HEK293T (cell line): ENCODE results near the gene SEZ6.

Experiments
- CTCF ChIA-PET: fragments of 350-600 bp; formaldehyde crosslinking; extraction: SDS; loops from one replicate; lab custom pipeline; 2021; ENCODE audit warnings: antibody characterized with exemption, inconsistent platforms; lab: Yijun Ruan, JAX
- POLR2A ChIA-PET: fragments of 350-600 bp; formaldehyde crosslinking; extraction: SDS; loops from one replicate; lab custom pipeline; 2020; ENCODE audit warnings: antibody characterized with exemption, inconsistent platforms; lab: Yijun Ruan, JAX
- DNase-seq: peaks from one replicate; pipeline ENCODE4 v3.0.0; 2012; ENCODE audit warnings: mixed read lengths; ENCODE audit errors: extremely low spot score
- ARNT ChIP-seq: fragments of 450-650 bp; IDR thresholded peaks from 2 replicates; pipeline ENCODE4 v1.6.1; 2017; ENCODE audit warnings: mild to moderate bottlenecking
- BHLHE40 ChIP-seq: fragments of 450-650 bp; IDR thresholded peaks from 2 replicates; pipeline ENCODE4 v1.6.1; 2016; ENCODE audit warnings: mild to moderate bottlenecking, moderate library complexity, borderline replicate concordance
- CTBP1 ChIP-seq: fragments of 450-650 bp; IDR thresholded peaks from 2 replicates; pipeline ENCODE4 v1.6.1; 2016; ENCODE audit warnings: borderline replicate concordance
- ELF4 ChIP-seq: fragments of 450-650 bp; IDR thresholded peaks from 2 replicates; pipeline ENCODE4 v1.6.1; 2017; ENCODE audit warnings: antibody characterized with exemption
- FOXA1 ChIP-seq: fragments of 450-650 bp; IDR thresholded peaks from 2 replicates; pipeline ENCODE4 v1.6.1; 2016; ENCODE audit warnings: mild to moderate bottlenecking
- FOXK2 ChIP-seq: fragments of 450-650 bp; IDR thresholded peaks from 2 replicates; pipeline ENCODE4 v1.6.1; 2016; ENCODE audit warnings: mild to moderate bottlenecking
- FOXM1 ChIP-seq: fragments of 450-650 bp; IDR thresholded peaks from 2 replicates; pipeline ENCODE4 v1.6.1; 2017; ENCODE audit warnings: mild to moderate bottlenecking, borderline replicate concordance
- HDGF ChIP-seq: fragments of 450-650 bp; IDR thresholded peaks from 2 replicates; pipeline ENCODE4 v1.6.1; 2017; ENCODE audit warnings: antibody characterized with exemption, borderline replicate concordance
- L3MBTL2 ChIP-seq: fragments of 450-650 bp; conservative IDR thresholded peaks from 2 replicates; pipeline ENCODE4 v1.6.1; 2016; ENCODE audit warnings: mild to moderate bottlenecking
- LEF1 ChIP-seq: fragments of 450-650 bp; IDR thresholded peaks from 2 replicates; pipeline ENCODE4 v1.6.1; 2017; ENCODE audit warnings: mild to moderate bottlenecking, borderline replicate concordance
- NFRKB ChIP-seq: fragments of 450-650 bp; IDR thresholded peaks from 2 replicates; pipeline ENCODE4 v1.6.1; 2016; ENCODE audit warnings: mild to moderate bottlenecking, moderate library complexity
- PKNOX1 ChIP-seq: fragments of 450-650 bp; IDR thresholded peaks from 2 replicates; pipeline ENCODE4 v1.6.1; 2016
- SP1 ChIP-seq: fragments of 450-650 bp; IDR thresholded peaks from 2 replicates; pipeline ENCODE4 v1.6.1; 2017
- SUZ12 ChIP-seq: fragments of 450-650 bp; IDR thresholded peaks from 2 replicates; pipeline ENCODE4 v1.6.1; 2016; ENCODE audit warnings: mild to moderate bottlenecking
- TARDBP ChIP-seq: fragments of 450-650 bp; IDR thresholded peaks from 2 replicates; pipeline ENCODE4 v1.6.1; 2016
- ZNF384 ChIP-seq: fragments of 450-650 bp; IDR thresholded peaks from 2 replicates; pipeline ENCODE4 v1.6.1; 2016

Gene SEZ6

GRCh38 chr17:28956861-28957260 is 49.0 kb downstream of the SEZ6 start:
- DNase-seq = no peak
- CTCF ChIA-PET = interaction anchor here (1.1 to 2.2 kb wide), 2 partner anchors 9 to 160 kb away, joined by 3 to 5 read pairs; no protein-coding TSS in a partner anchor
- TF ChIP-seq ARNT (no peak), FOXA1 (no peak), ZNF384 (no peak)
- POLR2A ChIA-PET = no interaction called here

- POLR2A ChIA-PET = no interaction called here
- DNase-seq = no peak
- CTCF ChIA-PET = interaction anchor here (1.1 to 2.2 kb wide), 2 partner anchors 9 to 160 kb away, joined by 3 to 5 read pairs; no protein-coding TSS in a partner anchor
- TF ChIP-seq ELF4 (no peak), TARDBP (no peak), FOXK2 (no peak), BHLHE40 (no peak), SP1 (no peak), HDGF (no peak)
These were observed 49.7 kb downstream of the SEZ6 start for GRCh38 chr17:28956112-28956511.

GRCh38 chr17:28955408-28955807 is 50.4 kb downstream of the SEZ6 start:
- CTCF ChIA-PET = interaction anchor here (2.2 kb wide), 1 partner anchor 10 kb away, joined by 5 read pairs; no protein-coding TSS in a partner anchor
- no peak for TF ChIP-seq FOXA1
- no peak for TF ChIP-seq ZNF384
- no peak for TF ChIP-seq ELF4
- no peak for TF ChIP-seq FOXK2
- TF ChIP-seq HDGF = no peak
- TF ChIP-seq ARNT = no peak
- TF ChIP-seq CTBP1 = no peak
- no peak for TF ChIP-seq L3MBTL2
- no peak for TF ChIP-seq FOXM1
- TF ChIP-seq LEF1 = no peak
- DNase-seq = no peak
- POLR2A ChIA-PET = no interaction called here

- DNase-seq = no peak
- no peak for TF ChIP-seq L3MBTL2
- TF ChIP-seq PKNOX1 = no peak
- TF ChIP-seq ELF4 = no peak
- TF ChIP-seq SP1 = no peak
- no peak for TF ChIP-seq HDGF
- TF ChIP-seq ARNT = no peak
- TF ChIP-seq FOXK2 = no peak
- POLR2A ChIA-PET = no interaction called here
- CTCF ChIA-PET = interaction anchor here (3.7 kb wide), 1 partner anchor 9 kb away, joined by 50 read pairs; no protein-coding TSS in a partner anchor
These were observed 50.9 kb downstream of the SEZ6 start for GRCh38 chr17:28954886-28955285.

DNA sequence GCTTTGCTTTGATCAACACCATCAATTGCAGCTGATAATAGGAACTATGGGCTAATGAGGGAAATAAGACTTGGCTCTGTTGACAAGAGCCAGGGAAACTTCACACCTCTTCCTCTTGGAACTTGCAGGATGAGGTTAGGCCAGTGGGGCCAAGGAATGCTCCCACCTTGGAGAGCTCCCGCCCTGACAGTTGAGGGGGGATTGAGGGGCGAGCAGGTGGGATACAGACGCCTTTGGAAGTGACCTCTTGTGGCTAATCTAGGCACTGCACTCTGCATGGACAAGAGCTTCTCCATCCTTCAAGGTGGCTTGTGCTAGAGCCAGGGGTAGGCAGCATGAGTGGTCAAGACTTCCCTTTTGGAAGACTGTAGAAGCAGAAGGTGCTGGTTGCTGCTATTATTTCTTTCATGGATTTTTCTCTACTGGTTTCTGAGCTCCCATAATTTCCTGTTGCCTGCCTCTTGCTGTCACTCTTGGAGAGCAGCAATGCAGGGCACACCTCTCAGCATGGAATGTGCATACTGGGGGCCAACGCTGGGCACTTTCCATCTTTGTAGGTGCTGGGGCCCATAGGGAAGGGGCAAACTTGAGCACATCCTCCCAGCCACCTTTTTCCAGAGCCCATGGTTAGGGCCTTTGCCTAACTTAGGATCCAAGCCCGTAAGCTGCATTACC is 52.3 kb downstream of the SEZ6 start:
- ChIA-PET POLR2A (interaction anchor here (1.0 to 3.1 kb wide), 8 partner anchors 8 to 308 kb away, joined by 3 to 61 read pairs (median 4); partner anchors contain the start of genes BLTP2, FLOT2, NEK8 and RPL23A), CTCF (interaction anchor here (0.6 to 3.7 kb wide), 28 partner anchors 8 to 234 kb away, joined by 3 to 50 read pairs (median 4); partner anchors contain the start of genes FAM222B, NEK8 and RPL23A)
- DNase-seq = peak; percentile 45
- TF ChIP-seq ZNF384 (no peak), L3MBTL2 (no peak), FOXA1 (no peak), ELF4 (no peak), BHLHE40 (no peak), LEF1 (no peak), FOXM1 (no peak), HDGF (no peak), PKNOX1 (no peak), ARNT (no peak), FOXK2 (no peak), NFRKB (no peak), SUZ12 (no peak), TARDBP (no peak), CTBP1 (no peak)

DNA sequence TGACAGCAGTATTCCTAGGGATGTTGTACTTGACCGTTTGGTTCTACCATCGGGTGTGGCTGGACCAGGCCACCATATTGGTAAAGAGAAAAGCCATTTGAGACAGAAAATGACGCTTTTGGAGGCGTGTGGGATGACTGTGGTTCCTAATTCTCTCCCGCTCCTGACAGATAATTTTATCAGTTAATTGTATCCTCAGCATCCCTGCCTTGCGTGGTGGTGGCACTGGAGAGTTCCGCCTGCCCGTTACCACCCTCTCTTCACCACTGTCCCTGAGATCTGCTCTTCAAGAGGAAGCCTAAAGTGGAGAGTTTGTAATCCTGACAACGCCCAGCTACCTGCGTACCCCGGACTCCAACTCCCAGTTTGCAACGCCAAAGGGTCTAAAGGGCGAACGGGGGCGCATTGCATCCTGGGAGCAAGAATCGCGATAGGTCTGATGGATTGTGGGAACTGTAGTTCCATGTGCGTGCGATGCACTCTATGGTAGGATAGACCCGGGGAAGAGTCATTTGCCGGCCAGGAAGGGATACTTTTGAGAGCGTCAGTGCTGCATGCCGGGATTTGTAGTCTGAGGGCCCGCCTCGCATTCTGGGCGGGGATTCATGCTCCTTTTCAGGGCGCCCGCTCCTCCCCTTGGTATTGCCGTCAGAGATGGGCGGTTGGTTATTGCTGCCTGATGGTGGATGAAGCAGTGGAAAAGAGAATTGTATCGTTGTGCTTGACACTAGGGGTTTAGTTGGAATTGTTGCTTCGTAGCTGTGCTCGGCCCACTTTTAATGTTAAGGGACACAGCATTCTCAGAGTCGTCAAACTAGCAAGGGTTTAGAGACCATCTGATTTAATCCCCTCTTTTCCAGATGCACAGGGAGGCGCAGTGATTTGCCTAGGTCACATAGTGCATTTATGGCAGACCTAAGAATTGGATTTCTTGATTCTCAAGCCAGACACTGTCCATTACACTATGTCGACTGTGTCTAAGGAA is 53.5 kb downstream of the SEZ6 start:
- CTCF ChIA-PET = interaction anchor here (0.7 to 3.7 kb wide), 17 partner anchors 12 to 233 kb away, joined by 3 to 50 read pairs (median 5); partner anchors contain the start of genes NEK8 and RPL23A
- DNase-seq = peak; percentile 82
- TF ChIP-seq ELF4 = peak; percentile 91
- TF ChIP-seq L3MBTL2 = peak; percentile 58; the same call in 1 of the 2 replicates
- TF ChIP-seq HDGF = peak; percentile 22; the same call in 1 of the 2 replicates
- no peak for TF ChIP-seq FOXM1
- POLR2A ChIA-PET = interaction anchor here (0.6 to 3.5 kb wide), 46 partner anchors 10 to 617 kb away, joined by 3 to 61 read pairs (median 4); partner anchors contain the start of genes BLTP2, FAM222B, FLOT2 and IFT20
